ENCODE data around the gene FAM78B. TPM values are rescaled to one million over a fixed set of nuclear protein-coding genes. Genes with fewer than 3 reads are reported as not detected.

The FAM78B gene
- under 1 TPM; 0.18 to 0.22 TPM for total RNA-seq

GRCh38 chr1:166166698-166167571, at the start of gene FAM78B:
FAM78B (minus strand) TSS chr1:166167001; CDS start chr1:166166248, 753 bp downstream.

Small RNA genes lying within 50 kb of the gene (microRNA-seq; reads per million reads assigned to microRNA genes)
- gene MIR921 (ENCODE audit: borderline microRNAs expressed, borderline replicate concordance): not detected

All from activated naive CD4-positive, alpha-beta T cell treated with anti-CD3 and anti-CD28 coated beads, Interleukin-2, amount 10 ng/mL, durations not matched to agents 5 hours and 36 hours (primary cell).